Measurements from ENCODE around the gene ST8SIA3. TPM values are rescaled to one million over a fixed set of nuclear protein-coding genes. Genes with fewer than 3 reads are reported as not detected.
"Not testable (repeated sequence)": the region's sequence is repeated elsewhere in the genome, so short reads cannot be mapped to it uniquely, and the experiment has no call there.

The ST8SIA3 gene
- total RNA-seq, 6 donors from 2014 or later = under 0.01 TPM; not detected in 5

DNA sequence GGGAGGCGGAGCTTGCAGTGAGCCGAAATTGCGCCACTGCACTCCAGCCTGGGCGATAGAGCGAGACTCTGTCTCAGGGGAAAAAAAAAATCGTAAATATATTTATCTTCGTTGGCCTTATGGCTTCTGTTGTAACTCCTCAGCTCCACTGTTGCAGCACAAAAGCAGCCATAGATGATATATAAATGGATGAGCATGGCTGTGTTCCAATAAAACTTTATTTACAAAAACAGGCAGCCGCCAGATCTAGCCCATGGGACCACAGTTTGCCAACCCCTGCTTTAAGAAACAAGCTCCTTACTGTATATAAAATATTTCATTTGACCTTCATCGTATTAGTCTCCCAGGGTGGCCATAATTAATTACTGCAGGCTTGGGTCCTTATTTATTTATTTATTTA lies 20.1 kb downstream of the ST8SIA3 start:
- TF ChIP-seq POLR2A (IDR thresholded peaks at IDR 0.05) = no peak
- no peak for TF ChIP-seq POLR2AphosphoS5 (IDR thresholded peaks at IDR 0.05)
- TF ChIP-seq, protein P1, sequence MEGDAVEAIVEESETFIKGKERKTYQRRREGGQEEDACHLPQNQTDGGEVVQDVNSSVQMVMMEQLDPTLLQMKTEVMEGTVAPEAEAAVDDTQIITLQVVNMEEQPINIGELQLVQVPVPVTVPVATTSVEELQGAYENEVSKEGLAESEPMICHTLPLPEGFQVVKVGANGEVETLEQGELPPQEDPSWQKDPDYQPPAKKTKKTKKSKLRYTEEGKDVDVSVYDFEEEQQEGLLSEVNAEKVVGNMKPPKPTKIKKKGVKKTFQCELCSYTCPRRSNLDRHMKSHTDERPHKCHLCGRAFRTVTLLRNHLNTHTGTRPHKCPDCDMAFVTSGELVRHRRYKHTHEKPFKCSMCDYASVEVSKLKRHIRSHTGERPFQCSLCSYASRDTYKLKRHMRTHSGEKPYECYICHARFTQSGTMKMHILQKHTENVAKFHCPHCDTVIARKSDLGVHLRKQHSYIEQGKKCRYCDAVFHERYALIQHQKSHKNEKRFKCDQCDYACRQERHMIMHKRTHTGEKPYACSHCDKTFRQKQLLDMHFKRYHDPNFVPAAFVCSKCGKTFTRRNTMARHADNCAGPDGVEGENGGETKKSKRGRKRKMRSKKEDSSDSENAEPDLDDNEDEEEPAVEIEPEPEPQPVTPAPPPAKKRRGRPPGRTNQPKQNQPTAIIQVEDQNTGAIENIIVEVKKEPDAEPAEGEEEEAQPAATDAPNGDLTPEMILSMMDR (IDR thresholded peaks at IDR 0.05) = no peak
- TF ChIP-seq EP300 (IDR thresholded peaks at IDR 0.05) = no peak
- WGBS, 2 donors = 92 to 95% methylated on average over 9 of the region's 9 CpGs
- no peak overlapping the region for H3K4me3 ChIP-seq
- no peaks in the 10 kb centered on the region for H3K4me1 ChIP-seq
- DNase-seq (no peak), ATAC-seq (ENCODE audit: low FRiP score in 2 of 2) (no peak)
- no peaks in the 10 kb centered on the region for H3K9me3 ChIP-seq
- no peaks in the 10 kb centered on the region for H3K27me3 ChIP-seq
- no peak overlapping the region for H3K27ac ChIP-seq
- no peaks in the 10 kb centered on the region for H3K36me3 ChIP-seq

DNA sequence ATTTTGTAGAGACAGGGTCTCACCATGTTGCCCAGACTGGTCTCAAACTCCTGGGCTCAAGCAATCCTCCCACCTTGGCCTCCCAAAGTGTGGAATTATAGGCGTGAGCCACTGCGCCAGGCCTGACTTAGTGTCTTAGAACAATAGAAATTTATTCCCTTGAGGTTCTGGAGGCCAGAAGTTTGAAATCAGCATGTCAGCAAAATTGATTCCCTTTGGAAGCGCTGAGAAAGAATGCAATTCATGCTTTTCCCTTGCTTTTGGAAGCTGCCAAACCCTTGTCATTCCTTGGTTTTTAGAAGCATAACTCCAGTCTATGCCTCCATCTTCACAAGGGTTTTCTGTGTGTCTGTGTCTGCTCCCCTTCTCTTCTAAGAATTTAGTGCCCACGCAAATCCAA lies 20.7 kb downstream of the ST8SIA3 start:
- DNase-seq (no peak), ATAC-seq (ENCODE audit: low FRiP score in 2 of 2) (no peak)
- Histone ChIP-seq H3K27me3 (no peaks in the 10 kb centered on the region), H3K4me3 (no peak overlapping the region), H3K27ac (no peak overlapping the region), H3K36me3 (no peaks in the 10 kb centered on the region), H3K4me1 (no peaks in the 10 kb centered on the region), H3K9me3 (no peaks in the 10 kb centered on the region)
- 94 to 97% methylated on average over 4 of the region's 4 CpGs for WGBS, 2 donors
- no peak for TF ChIP-seq POLR2A (IDR thresholded peaks at IDR 0.05)

DNA sequence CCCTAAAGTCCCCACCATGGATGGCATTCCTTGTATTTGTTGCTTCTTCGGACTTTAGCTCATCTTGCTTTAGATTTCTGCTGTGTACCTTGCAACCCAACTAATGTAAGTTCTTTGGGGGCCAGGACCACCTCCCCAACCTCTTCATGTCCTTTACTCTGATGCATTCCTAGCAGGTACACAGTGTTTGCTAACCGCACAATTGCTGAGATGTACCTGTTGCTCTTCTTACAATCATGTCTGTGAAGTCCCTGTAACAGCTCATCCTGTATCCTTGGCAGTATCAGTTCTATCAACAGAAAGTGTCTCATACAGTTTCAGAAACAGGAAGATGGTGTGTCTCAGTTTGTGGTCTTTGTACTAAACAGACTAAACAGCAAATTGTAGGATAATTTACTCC lies 24.1 kb downstream of the ST8SIA3 start:
- no peaks in the 10 kb centered on the region for H3K36me3 ChIP-seq
- H3K27ac ChIP-seq = no peak overlapping the region
- no peaks in the 10 kb centered on the region for H3K4me1 ChIP-seq
- TF ChIP-seq POLR2A (IDR thresholded peaks at IDR 0.05) (no peak), EP300 (IDR thresholded peaks at IDR 0.05) (no peak), POLR2AphosphoS5 (IDR thresholded peaks at IDR 0.05) (no peak)
- TF ChIP-seq, protein P1 (IDR thresholded peaks at IDR 0.05) = no peak
- DNase-seq (no peak), ATAC-seq (ENCODE audit: low FRiP score in 2 of 2) (no peak)
- no peaks in the 10 kb centered on the region for H3K27me3 ChIP-seq
- 80 to 89% methylated on average over 2 of the region's 2 CpGs for WGBS, 2 donors
- H3K9me3 ChIP-seq = no peaks in the 10 kb centered on the region
- no peak overlapping the region for H3K4me3 ChIP-seq

DNA sequence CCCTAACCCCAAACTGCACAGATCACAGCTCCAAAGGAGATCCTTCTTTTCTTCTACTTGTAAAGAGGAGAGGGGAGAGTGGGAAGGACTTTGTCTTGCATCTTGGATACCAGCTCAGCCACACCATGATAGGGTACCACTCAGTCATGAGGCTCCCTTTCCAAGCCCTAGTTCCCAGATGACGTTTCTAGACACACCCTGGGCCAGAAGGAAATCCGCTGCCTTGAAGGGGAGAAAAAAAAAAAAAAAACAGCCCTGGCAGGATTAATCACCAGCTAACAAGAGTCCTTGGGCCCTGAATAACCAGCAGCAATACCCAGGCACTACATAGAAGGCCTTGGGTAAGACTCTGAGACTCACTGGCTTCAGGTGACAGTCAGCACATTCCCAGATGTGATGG lies 36.9 kb downstream of the ST8SIA3 start:
- ATAC-seq (ENCODE audit: low FRiP score in 2 of 2) = no peak
- Histone ChIP-seq H3K9me3 (no peaks in the 10 kb centered on the region), H3K36me3 (no peaks in the 10 kb centered on the region), H3K4me1 (no peaks in the 10 kb centered on the region), H3K27me3 (no peaks in the 10 kb centered on the region), H3K4me3 (no peak overlapping the region), H3K27ac (no peak overlapping the region)
- 52 to 60% methylated on average over 2 of the region's 2 CpGs for WGBS, 2 donors
- TF ChIP-seq EP300 (IDR thresholded peaks at IDR 0.05) (no peak), POLR2A (IDR thresholded peaks at IDR 0.05) (no peak), POLR2AphosphoS5 (IDR thresholded peaks at IDR 0.05) (no peak)
- TF ChIP-seq, protein P1 (IDR thresholded peaks at IDR 0.05) = no peak
- DNase-seq = no peak

DNA sequence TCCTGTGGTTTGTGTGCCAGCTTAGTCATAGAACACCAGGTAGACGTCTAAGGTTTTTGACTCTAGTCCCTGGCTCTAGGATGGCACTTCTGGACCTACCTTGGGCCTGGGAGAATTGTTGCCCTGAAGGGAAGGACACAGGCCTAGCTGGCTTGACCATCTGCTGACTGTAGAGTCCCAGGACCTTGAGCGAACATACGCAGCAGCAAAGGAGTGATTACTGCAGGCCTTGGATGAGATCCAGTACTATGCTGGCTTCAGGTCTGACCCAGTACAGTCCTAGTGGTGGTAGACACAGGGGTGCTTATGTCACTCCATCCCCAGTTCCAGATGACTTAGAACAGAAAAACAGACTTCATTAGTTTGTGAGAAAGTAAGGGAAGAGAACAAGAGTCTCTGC lies 37.7 kb downstream of the ST8SIA3 start:
- no peaks in the 10 kb centered on the region for H3K9me3 ChIP-seq
- no peaks in the 10 kb centered on the region for H3K4me1 ChIP-seq
- no peak for DNase-seq
- TF ChIP-seq POLR2A (IDR thresholded peaks at IDR 0.05) = no peak
- no peak for TF ChIP-seq POLR2AphosphoS5 (IDR thresholded peaks at IDR 0.05)
- TF ChIP-seq EP300 (IDR thresholded peaks at IDR 0.05) = no peak
- TF ChIP-seq, protein P1 (IDR thresholded peaks at IDR 0.05) = no peak
- H3K27ac ChIP-seq = no peak overlapping the region
- no peak overlapping the region for H3K4me3 ChIP-seq
- WGBS, 2 donors = 57 to 64% methylated on average over 3 of the region's 3 CpGs
- H3K36me3 ChIP-seq = no peaks in the 10 kb centered on the region
- H3K27me3 ChIP-seq = no peaks in the 10 kb centered on the region
- ATAC-seq (ENCODE audit: low FRiP score in 2 of 2) = no peak

DNA sequence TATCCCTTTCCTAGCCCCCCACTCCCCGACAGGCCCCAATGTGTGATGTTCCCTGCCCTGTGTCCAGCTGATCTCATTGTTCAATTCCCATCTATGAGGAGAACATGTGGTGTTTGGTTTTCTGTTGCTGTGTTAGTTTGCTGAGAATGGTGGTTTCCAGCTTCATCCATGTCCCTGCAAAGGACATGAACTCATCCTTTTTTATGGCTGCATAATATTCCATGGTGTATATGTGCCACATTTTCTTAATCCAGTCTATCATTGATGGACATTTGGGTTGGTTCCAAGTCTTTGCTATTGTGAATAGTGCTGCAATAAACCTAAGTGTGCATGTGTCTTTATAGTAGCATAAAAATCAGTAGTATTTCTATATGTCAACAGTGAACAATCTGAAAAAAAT lies 42.4 kb downstream of the ST8SIA3 start:
- 76 to 88% methylated on average over 1 of the region's 1 CpG for WGBS, 2 donors
- not testable (repeated sequence) for H3K4me3 ChIP-seq; H3K27me3 ChIP-seq; H3K4me1 ChIP-seq; ATAC-seq (ENCODE audit: low FRiP score in 2 of 2); DNase-seq; H3K9me3 ChIP-seq; H3K27ac ChIP-seq; H3K36me3 ChIP-seq

DNA sequence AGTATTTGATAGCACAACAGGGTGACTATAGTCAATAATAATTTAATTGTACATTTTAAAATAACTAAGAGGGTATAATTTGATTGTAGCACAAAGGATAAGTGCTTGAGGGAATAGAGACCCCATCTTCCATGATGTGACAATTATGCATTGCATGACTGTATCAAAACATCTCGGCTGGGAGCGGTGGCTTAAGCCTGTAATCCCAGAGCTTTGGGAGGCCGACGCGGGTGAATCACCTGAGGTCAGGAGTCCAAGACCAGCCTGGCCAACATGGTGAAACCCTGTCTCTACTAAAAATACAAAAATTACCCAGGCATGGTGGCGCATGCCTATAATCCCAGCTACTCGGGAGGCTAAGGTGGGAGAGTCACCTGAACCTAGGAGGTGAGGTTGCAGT lies 44.5 kb downstream of the ST8SIA3 start:
- H3K9me3 ChIP-seq; ATAC-seq (ENCODE audit: low FRiP score in 2 of 2); H3K36me3 ChIP-seq; H3K4me1 ChIP-seq; H3K4me3 ChIP-seq; H3K27me3 ChIP-seq; DNase-seq; H3K27ac ChIP-seq: not testable (repeated sequence)
- 96 to 98% methylated on average over 7 of the region's 7 CpGs for WGBS, 2 donors

All from upper lobe of left lung (tissue), 6 donors.